ENCODE measurements around the gene TBL1XR1. TPM values are rescaled to one million over a fixed set of nuclear protein-coding genes. Genes with fewer than 3 reads are reported as not detected.

The TBL1XR1 gene
- total RNA-seq, 6 experiments from 2014 or later, result 32.6 to 80.6 (median 56.2) TPM

DNA sequence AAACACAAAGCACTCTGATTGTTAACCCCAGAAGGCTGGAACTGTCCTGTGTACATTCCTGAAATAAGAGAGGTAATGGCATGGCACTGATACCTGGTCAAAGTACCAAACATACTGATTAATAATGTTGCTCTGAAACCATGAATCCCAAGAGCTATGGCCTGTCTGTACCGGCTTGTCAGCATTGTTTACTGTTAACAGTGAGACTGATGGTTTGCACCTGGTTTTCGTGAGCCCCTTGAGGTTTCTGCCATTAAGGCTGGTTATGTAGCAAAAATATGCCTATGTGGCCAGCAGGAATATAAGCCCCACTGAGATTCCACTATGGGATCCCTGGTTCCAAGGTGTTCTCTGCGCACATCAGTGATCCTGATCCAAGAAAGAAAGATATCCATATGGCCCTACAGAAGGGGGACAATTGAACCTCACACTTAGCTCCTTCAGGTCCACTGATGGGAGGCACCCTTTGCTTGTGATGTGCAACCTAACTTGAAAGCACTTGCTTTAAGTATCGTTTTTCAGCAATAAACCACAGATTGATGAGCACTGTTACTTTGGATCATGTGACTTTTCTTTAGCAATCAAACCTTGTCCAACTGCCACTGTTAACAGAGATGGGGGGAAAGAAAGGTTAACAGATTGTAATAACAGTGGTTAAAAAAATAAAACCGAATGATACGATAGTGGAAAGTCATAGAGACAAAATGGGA is 65.2 kb downstream of the TBL1XR1 start:
- H3K9me3 ChIP-seq, result no peaks in the 10 kb centered on the region
- H3K36me3 ChIP-seq, result no peaks in the 10 kb centered on the region
- no peak overlapping the region for H3K4me3 ChIP-seq
- TF ChIP-seq, protein P1, sequence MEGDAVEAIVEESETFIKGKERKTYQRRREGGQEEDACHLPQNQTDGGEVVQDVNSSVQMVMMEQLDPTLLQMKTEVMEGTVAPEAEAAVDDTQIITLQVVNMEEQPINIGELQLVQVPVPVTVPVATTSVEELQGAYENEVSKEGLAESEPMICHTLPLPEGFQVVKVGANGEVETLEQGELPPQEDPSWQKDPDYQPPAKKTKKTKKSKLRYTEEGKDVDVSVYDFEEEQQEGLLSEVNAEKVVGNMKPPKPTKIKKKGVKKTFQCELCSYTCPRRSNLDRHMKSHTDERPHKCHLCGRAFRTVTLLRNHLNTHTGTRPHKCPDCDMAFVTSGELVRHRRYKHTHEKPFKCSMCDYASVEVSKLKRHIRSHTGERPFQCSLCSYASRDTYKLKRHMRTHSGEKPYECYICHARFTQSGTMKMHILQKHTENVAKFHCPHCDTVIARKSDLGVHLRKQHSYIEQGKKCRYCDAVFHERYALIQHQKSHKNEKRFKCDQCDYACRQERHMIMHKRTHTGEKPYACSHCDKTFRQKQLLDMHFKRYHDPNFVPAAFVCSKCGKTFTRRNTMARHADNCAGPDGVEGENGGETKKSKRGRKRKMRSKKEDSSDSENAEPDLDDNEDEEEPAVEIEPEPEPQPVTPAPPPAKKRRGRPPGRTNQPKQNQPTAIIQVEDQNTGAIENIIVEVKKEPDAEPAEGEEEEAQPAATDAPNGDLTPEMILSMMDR (IDR thresholded peaks at IDR 0.05), result no peak
- TF ChIP-seq POLR2A (IDR thresholded peaks at IDR 0.05), result no peak
- H3K27ac ChIP-seq, result no peak overlapping the region
- H3K27me3 ChIP-seq, result no peaks in the 10 kb centered on the region
- intact Hi-C loops (cut with DNase I), result no loop called here
- H3K4me1 ChIP-seq, result peaks cover 0 to 3% (median 0%) of the 10 kb centered on the region in 4 donors
- DNase-seq, result no peak
- WGBS (ENCODE audit: insufficient coverage, low coverage, low lambda C conversion rate, missing lambda C conversion rate), result 76% methylated on average over 4 of the region's 6 CpGs
- no peak for ATAC-seq

DNA sequence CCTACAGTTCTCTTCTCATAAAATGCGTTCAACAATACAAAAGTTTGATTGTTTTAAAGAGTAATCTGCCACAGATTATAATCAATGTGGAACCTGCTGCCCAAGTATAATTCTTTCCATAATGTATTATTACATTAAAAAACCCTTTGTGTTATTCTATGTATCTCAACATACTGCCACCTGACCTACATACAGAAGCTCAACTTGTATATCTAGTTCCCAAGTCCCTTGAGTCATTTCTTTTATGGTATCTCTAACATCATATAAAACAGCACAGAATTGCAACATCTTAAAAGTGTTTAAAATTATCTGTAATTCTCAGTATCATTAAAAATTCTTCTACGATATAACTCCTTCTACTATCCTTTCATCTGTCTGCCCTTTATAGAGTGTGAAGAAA is 70.3 kb downstream of the TBL1XR1 start:
- intact Hi-C loops (cut with DNase I), result no loop called here
- no peak for ATAC-seq
- H3K4me3 ChIP-seq, result no peak overlapping the region
- H3K36me3 ChIP-seq, result no peaks in the 10 kb centered on the region
- H3K27me3 ChIP-seq, result no peaks in the 10 kb centered on the region
- peaks cover 0 to 2% (median 0%) of the 10 kb centered on the region in 4 donors for H3K4me1 ChIP-seq
- no peak overlapping the region for H3K27ac ChIP-seq
- no peak for DNase-seq
- WGBS (ENCODE audit: insufficient coverage, low coverage, low lambda C conversion rate, missing lambda C conversion rate), result 88% methylated on average over 2 of the region's 2 CpGs
- TF ChIP-seq POLR2A (IDR thresholded peaks at IDR 0.05), result no peak
- TF ChIP-seq, protein P1 (IDR thresholded peaks at IDR 0.05), result no peak
- H3K9me3 ChIP-seq, result no peaks in the 10 kb centered on the region

DNA sequence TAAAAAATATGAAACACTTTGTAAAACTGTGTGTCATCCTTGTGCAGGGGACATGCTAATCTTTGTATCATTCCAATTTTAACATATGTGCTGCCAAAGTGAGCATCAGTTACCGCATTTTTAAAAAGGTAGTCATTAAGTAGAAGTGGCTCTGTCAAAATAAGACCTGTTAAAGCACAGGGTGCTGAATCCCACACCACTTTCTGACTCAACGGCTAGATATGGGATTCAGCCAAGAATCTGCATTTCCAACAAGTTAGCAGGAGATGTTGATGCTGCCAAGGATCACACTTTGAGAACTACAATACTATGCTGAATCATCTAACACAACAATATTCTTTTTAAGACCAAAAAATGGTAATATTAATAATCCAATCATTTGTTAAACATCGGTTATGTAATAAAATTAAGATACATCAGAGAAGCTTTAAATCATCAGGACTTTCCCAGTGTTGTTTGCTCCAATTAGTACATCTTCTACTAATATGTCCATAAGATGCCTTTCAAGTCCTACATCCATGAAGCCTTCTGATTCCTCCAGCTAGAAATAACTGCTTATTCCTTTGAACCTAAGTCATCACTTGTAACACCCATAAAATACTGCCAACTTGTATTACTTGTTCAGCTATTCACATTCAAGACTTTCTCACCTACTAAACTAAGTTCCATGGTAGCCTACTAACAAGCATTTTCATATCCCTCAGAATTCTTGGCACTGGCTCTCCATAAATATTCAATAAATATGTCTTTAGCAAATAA is 71.1 kb downstream of the TBL1XR1 start:
- WGBS (ENCODE audit: insufficient coverage, low coverage, low lambda C conversion rate, missing lambda C conversion rate), result 86% methylated on average over 3 of the region's 3 CpGs
- Histone ChIP-seq H3K9me3 (no peaks in the 10 kb centered on the region), H3K27me3 (no peaks in the 10 kb centered on the region), H3K27ac (no peak overlapping the region), H3K4me1 (no peaks in the 10 kb centered on the region), H3K4me3 (no peak overlapping the region), H3K36me3 (no peaks in the 10 kb centered on the region)
- ATAC-seq (no peak), DNase-seq (no peak)
- intact Hi-C loops (cut with DNase I), result no loop called here
- TF ChIP-seq POLR2A (IDR thresholded peaks at IDR 0.05), result no peak
- TF ChIP-seq, protein P1 (IDR thresholded peaks at IDR 0.05), result no peak

DNA sequence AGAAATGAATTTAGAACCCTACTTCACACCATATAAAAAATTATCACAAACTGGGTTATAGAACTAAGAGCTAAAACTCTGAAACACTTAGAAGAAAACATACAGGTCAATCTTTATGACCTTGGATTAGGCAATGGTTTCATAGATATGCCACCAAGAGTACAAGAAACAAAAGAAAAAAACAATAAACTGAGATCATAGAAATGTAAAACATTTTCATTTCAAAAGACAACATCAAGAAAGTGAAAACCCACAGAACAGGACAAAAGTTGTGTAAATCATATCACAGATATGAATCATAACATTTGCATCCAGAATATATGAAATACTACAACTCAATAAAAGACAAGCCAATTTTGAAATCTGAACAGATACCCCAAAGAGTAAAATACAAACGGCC is 72.4 kb downstream of the TBL1XR1 start:
- intact Hi-C loops (cut with DNase I), result no loop called here
- Histone ChIP-seq H3K27ac (no peak overlapping the region), H3K4me1 (no peaks in the 10 kb centered on the region), H3K9me3 (no peaks in the 10 kb centered on the region), H3K4me3 (no peak overlapping the region), H3K27me3 (no peaks in the 10 kb centered on the region), H3K36me3 (no peaks in the 10 kb centered on the region)
- DNase-seq (no peak), ATAC-seq (no peak)
- 73% methylated on average over 1 of the region's 1 CpG for WGBS (ENCODE audit: insufficient coverage, low coverage, low lambda C conversion rate, missing lambda C conversion rate)
- TF ChIP-seq, protein P1 (IDR thresholded peaks at IDR 0.05), result no peak
- no peak for TF ChIP-seq POLR2A (IDR thresholded peaks at IDR 0.05)
